Measurements from ENCODE around the gene DNER.

DNA sequence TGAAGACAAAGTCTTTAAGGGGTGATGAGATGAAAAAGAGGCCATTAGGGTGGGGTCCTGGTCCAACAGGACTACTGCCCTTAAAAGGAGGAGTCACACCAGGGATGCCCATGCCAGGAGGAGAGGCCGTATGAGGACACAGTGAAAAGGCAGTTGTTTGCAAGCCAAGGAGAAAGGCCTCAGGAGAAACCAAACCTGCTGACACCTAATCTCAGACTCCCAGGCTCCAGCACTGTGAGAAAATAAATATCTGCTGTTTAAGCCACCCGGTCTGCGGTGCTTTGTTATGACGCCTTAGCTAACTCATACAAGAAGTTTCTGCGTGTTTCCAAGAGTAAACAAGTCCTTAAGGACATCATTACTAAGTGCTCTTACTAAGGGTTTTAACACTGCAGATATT lies 93.6 kb downstream of the DNER start:
- TF ChIP-seq, protein P1, sequence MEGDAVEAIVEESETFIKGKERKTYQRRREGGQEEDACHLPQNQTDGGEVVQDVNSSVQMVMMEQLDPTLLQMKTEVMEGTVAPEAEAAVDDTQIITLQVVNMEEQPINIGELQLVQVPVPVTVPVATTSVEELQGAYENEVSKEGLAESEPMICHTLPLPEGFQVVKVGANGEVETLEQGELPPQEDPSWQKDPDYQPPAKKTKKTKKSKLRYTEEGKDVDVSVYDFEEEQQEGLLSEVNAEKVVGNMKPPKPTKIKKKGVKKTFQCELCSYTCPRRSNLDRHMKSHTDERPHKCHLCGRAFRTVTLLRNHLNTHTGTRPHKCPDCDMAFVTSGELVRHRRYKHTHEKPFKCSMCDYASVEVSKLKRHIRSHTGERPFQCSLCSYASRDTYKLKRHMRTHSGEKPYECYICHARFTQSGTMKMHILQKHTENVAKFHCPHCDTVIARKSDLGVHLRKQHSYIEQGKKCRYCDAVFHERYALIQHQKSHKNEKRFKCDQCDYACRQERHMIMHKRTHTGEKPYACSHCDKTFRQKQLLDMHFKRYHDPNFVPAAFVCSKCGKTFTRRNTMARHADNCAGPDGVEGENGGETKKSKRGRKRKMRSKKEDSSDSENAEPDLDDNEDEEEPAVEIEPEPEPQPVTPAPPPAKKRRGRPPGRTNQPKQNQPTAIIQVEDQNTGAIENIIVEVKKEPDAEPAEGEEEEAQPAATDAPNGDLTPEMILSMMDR (IDR thresholded peaks at IDR 0.05) = no peak
- no peak for TF ChIP-seq POLR2A (IDR thresholded peaks at IDR 0.05)
